Uterus (tissue), 2 donors: Measurements from ENCODE around the gene TTLL10.
"Not testable (repeated sequence)": the region's sequence is repeated elsewhere in the genome, so short reads cannot be mapped to it uniquely, and the experiment has no call there.

ENCODE experiments used
- CTCF ChIP-seq, 4 experiments: fragments of 200-600 bp in 2 of 4; fragments of 450-650 bp in 2 of 4; sonication (generic) in 2 of 4; IDR thresholded peaks; one replicate each; pipeline ENCODE4 v1.5.1; 2016 to 2019; ENCODE audit warnings: antibody characterized with exemption in 4 of 4, mild to moderate bottlenecking in 2 of 4, moderate library complexity in 1 of 4
- POLR2A ChIP-seq, 2 donors: fragments of 450-650 bp; IDR thresholded peaks; one replicate each; pipeline ENCODE4 v1.6.1; 2016; ENCODE audit warnings: antibody characterized with exemption in 2 of 2, mild to moderate bottlenecking in 1 of 2, moderate library complexity in 1 of 2

- not testable (repeated sequence) for TF ChIP-seq CTCF, POLR2A (IDR thresholded peaks at IDR 0.05)
Observed at GRCh38 chr1:1152431-1152830, 21.2 kb upstream of the TTLL10 start.
